PC-3 (cell line): ENCODE data around the gene MAT2B.

Source experiments
- CTCF ChIP-seq: fragments of 300-600 bp; sonication (generic); conservative IDR thresholded peaks from 2 replicates; pipeline ENCODE4 v1.5.1; 2017; ENCODE audit warnings: antibody characterized with exemption, low read depth, mild to moderate bottlenecking, low read length
- EZH2 ChIP-seq: fragments of 300-600 bp; sonication (generic); IDR thresholded peaks from one replicate; pipeline ENCODE4 v1.6.1; 2017; ENCODE audit warnings: antibody characterized with exemption, mild to moderate bottlenecking, low read length; ENCODE audit not compliant: unreplicated experiment
- EZH2phosphoT487 ChIP-seq: fragments of 300-600 bp; sonication (generic); IDR thresholded peaks from 2 replicates; pipeline ENCODE4 v1.6.1; 2018; ENCODE audit warnings: mild to moderate bottlenecking, antibody characterized with exemption, low read length, borderline replicate concordance

GRCh38 chr5:163506095-163506457 is 657 bp downstream of the MAT2B start:
- no peak for TF ChIP-seq CTCF
- no peak for TF ChIP-seq EZH2phosphoT487
- TF ChIP-seq EZH2 = no peak
